Activated T-cell treated with anti-CD3 and anti-CD28 coated beads for 24 hours (primary cell): ENCODE data around the gene LLCFC1.

ENCODE experiments used
- DNase-seq: peaks from one replicate; pipeline ENCODE4 v3.0.0-alpha.2; 2020; ENCODE audit warnings: low read depth

Gene LLCFC1

GRCh38 chr7:142939226-142939910 lies at the start of gene LLCFC1:
TSS of gene LLCFC1 (plus strand) at chr7:142939484. CDS start at chr7:142939622, 138 bp downstream.
- DNase-seq, result no peak

GRCh38 chr7:142889816-142890215 lies 49.5 kb upstream of the LLCFC1 start:
- no peak for DNase-seq

- no peak for DNase-seq
Observed at GRCh38 chr7:142890874-142891485, 48.3 kb upstream of the LLCFC1 start.

GRCh38 chr7:142891490-142892082 lies 47.7 kb upstream of the LLCFC1 start:
- no peak for DNase-seq

GRCh38 chr7:142892951-142893350 lies 46.3 kb upstream of the LLCFC1 start:
- no peak for DNase-seq

GRCh38 chr7:142894112-142894984 lies 44.9 kb upstream of the LLCFC1 start:
- DNase-seq, result no peak

- no peak for DNase-seq
Observed at GRCh38 chr7:142894985-142895593, 44.2 kb upstream of the LLCFC1 start.

GRCh38 chr7:142896151-142896550 lies 43.1 kb upstream of the LLCFC1 start:
- no peak for DNase-seq

- no peak for DNase-seq
Observed at GRCh38 chr7:142896741-142897379, 42.4 kb upstream of the LLCFC1 start.

GRCh38 chr7:142897691-142898090 lies 41.6 kb upstream of the LLCFC1 start:
- DNase-seq, result no peak

GRCh38 chr7:142898377-142899170 lies 40.7 kb upstream of the LLCFC1 start:
- DNase-seq, result no peak

GRCh38 chr7:142899661-142900060 lies 39.6 kb upstream of the LLCFC1 start:
- no peak for DNase-seq

- no peak for DNase-seq
Observed at GRCh38 chr7:142901426-142902259, 37.6 kb upstream of the LLCFC1 start.

GRCh38 chr7:142904128-142904527 lies 35.2 kb upstream of the LLCFC1 start:
- DNase-seq, result no peak

- DNase-seq, result no peak
Observed at GRCh38 chr7:142905759-142906158, 33.5 kb upstream of the LLCFC1 start.

- DNase-seq, result no peak
Observed at GRCh38 chr7:142906643-142907042, 32.6 kb upstream of the LLCFC1 start.

GRCh38 chr7:142908290-142908689 lies 31.0 kb upstream of the LLCFC1 start:
- no peak for DNase-seq

GRCh38 chr7:142908921-142909890 lies 30.1 kb upstream of the LLCFC1 start:
- no peak for DNase-seq

- no peak for DNase-seq
Observed at GRCh38 chr7:142910031-142910433, 29.3 kb upstream of the LLCFC1 start.
